Measurements from ENCODE around the gene ROR2. TPM values are rescaled to one million over a fixed set of nuclear protein-coding genes. Genes with fewer than 3 reads are reported as not detected.

ROR2 gene
- total and polyA plus RNA-seq, 2 of the 8 experiments (the other 6 are each of a cell fraction or from before 2014, with no cell fraction given), result 2.7 to 4.3 TPM

DNA sequence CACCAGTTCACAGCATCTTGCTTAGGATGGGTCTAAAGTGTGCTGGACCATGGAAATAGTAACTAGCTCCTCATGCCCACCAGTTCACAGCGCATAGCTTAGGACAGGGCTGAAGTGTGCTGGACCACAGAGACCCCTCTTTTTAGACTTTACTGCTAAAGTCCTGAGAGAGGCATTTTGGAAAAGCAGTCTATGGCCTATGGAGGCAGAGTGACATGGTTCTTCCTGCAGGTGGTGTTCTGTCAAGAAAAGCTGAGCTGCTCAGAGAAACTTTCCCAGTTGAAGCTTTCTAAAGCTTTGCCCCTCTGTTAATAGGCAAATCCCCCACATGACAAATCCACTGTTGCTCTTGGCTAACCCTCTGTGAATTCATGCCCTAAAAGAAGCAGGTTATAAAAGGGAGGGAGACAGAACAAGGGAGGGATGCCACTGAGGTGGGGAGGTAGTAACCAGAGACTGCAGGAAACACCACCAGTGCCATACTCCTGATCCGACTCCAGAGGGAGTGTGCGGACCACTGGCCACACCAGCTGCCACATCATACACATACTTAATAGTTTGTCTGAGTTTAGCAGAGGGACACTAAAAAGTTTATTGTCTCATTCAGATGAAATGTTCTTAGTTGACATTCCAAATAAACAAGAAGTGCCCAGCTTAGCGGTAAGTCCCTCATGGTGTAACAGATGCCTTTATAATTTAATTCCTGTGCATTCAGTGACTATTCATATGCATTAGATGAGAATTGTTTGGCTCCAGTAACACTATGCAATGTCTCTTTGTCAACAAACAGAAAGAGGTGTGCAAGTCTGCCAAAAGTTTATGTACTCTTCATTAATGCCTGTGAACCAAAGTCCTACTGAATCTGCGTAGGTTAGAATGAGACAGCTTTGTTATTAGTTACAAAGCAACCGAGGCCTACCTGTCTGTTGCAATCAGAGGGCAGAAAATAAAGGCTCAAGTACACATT lies 290.2 kb downstream of the ROR2 start:
- no peak overlapping the region for H4K91ac ChIP-seq (replicated peaks; ENCODE audit: insufficient read length, low read length)
- no peak overlapping the region for H2BK12ac ChIP-seq (ENCODE audit: low read depth, low read length)
- no peak overlapping the region for H3K56ac ChIP-seq (replicated peaks; ENCODE audit: insufficient read length, low read depth, low read length)
- H3K4ac ChIP-seq (replicated peaks; ENCODE audit: insufficient read length, low read depth, low read length), result no peak overlapping the region
- H3K79me1 ChIP-seq (ENCODE audit: low read depth, low read length), result no peaks in the 10 kb centered on the region
- no peak overlapping the region for H3K14ac ChIP-seq (ENCODE audit: insufficient read length)
- no peak overlapping the region for H2BK5ac ChIP-seq (ENCODE audit: low read depth, low read length)
- no peak overlapping the region for H4K5ac ChIP-seq (ENCODE audit: insufficient read length, low read depth, low read length)
- 64% methylated on average over 6 of the region's 6 CpGs; no CpG with 5 or more reads in 1 of the 2 experiments for WGBS, 2 experiments (ENCODE audit: extremely low coverage in 1 of 2, insufficient coverage in 1 of 2, insufficient read length in 1 of 2, insufficient replicate concordance in 2 of 2, low coverage in 1 of 2, low lambda C conversion rate in 2 of 2, missing lambda C conversion rate in 1 of 2)
- H3K36me3 ChIP-seq (ENCODE audit: control insufficient read depth in 2 of 4, insufficient read depth in 4 of 4, low read length in 3 of 4), result no peaks in the 10 kb centered on the region
- H3K18ac ChIP-seq (ENCODE audit: extremely low read depth, low read length), result no peak overlapping the region
- peak overlapping the region; percentile 54; the same call in 1 of the 2 replicates for H2AFZ ChIP-seq (ENCODE audit: low read length)
- FAIRE-seq (peak; percentile 75), DNase-seq (ENCODE audit: low read depth in 1 of 2, low spot score in 2 of 2) (no peak)
- POLR2A ChIA-PET (ENCODE audit: partially characterized antibody), result no interaction called here
- TF ChIP-seq SRF (IDR thresholded peaks at IDR 0.05; ENCODE audit: low read depth, low read length) (no peak), RAD21 (IDR thresholded peaks at IDR 0.05 in 1 of 2, conservative IDR thresholded peaks at IDR 0.05 in 1 of 2; ENCODE audit: low read depth in 2 of 2, low read length in 2 of 2) (peak; percentile 76 to 80), YY1 (IDR thresholded peaks at IDR 0.05; ENCODE audit: low read depth, low read length) (0 out of 2 replicates have a peak, but pooled peaks have one; percentile 33), JUND (IDR thresholded peaks at IDR 0.05; ENCODE audit: low read length) (no peak)
- TF ChIP-seq, protein P1, sequence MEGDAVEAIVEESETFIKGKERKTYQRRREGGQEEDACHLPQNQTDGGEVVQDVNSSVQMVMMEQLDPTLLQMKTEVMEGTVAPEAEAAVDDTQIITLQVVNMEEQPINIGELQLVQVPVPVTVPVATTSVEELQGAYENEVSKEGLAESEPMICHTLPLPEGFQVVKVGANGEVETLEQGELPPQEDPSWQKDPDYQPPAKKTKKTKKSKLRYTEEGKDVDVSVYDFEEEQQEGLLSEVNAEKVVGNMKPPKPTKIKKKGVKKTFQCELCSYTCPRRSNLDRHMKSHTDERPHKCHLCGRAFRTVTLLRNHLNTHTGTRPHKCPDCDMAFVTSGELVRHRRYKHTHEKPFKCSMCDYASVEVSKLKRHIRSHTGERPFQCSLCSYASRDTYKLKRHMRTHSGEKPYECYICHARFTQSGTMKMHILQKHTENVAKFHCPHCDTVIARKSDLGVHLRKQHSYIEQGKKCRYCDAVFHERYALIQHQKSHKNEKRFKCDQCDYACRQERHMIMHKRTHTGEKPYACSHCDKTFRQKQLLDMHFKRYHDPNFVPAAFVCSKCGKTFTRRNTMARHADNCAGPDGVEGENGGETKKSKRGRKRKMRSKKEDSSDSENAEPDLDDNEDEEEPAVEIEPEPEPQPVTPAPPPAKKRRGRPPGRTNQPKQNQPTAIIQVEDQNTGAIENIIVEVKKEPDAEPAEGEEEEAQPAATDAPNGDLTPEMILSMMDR (IDR thresholded peaks at IDR 0.05; ENCODE audit: control extremely low read depth in 1 of 3, insufficient read depth in 1 of 3, low read depth in 1 of 3, low read length in 3 of 3), result peak; percentile 66 to 86 (median 67)
- no peak overlapping the region for H2BK120ac ChIP-seq (replicated peaks; ENCODE audit: low read depth, low read length)
- no peak overlapping the region for H3K9ac ChIP-seq (replicated peaks in 1 of 4; ENCODE audit: extremely low read depth in 1 of 4, low read depth in 3 of 4, low read length in 3 of 4)
- no peaks in the 10 kb centered on the region for H4K20me1 ChIP-seq (replicated peaks in 1 of 2; ENCODE audit: control insufficient read depth in 1 of 2, insufficient read depth in 2 of 2, low read length in 2 of 2)
- H3K27ac ChIP-seq (ENCODE audit: low read depth, low read length), result no peak overlapping the region
- peaks cover 0 to 9% (median 2%) of the 10 kb centered on the region in 4 experiments; a peak in 3 of 7 replicates for H3K4me1 ChIP-seq (replicated peaks in 1 of 4; ENCODE audit: control insufficient read depth in 3 of 4, insufficient read depth in 4 of 4, low read length in 3 of 4)
- no peaks in the 10 kb centered on the region for H3K23me2 ChIP-seq (ENCODE audit: low read depth, low read length)
- H3K9me3 ChIP-seq (ENCODE audit: insufficient read depth in 2 of 2, low read depth in 1 of 2, low read length in 1 of 2), result no peaks in the 10 kb centered on the region
- no peak overlapping the region for H3K4me3 ChIP-seq (ENCODE audit: extremely low read depth in 1 of 4, insufficient read depth in 2 of 4, low read depth in 3 of 4, low read length in 4 of 4)
- no peaks in the 10 kb centered on the region for H3K79me2 ChIP-seq (ENCODE audit: control insufficient read depth in 1 of 2, insufficient read depth in 2 of 2, low read length in 2 of 2)
- CTCF ChIA-PET (ENCODE audit: partially characterized antibody), result interaction anchor here (0.6 to 5.1 kb wide), 39 partner anchors 9 to 745 kb away, joined by 3 to 43 read pairs (median 4); partner anchors contain the start of gene ROR2
- no peaks in the 10 kb centered on the region for H3K27me3 ChIP-seq (replicated peaks in 1 of 4; ENCODE audit: control insufficient read depth in 3 of 4, extremely low read depth in 1 of 4, insufficient read depth in 3 of 4, low read length in 3 of 4)
- H3K4me2 ChIP-seq (ENCODE audit: insufficient read depth in 1 of 2, low read depth in 2 of 2, low read length in 2 of 2), result no peak overlapping the region
- no peak overlapping the region for H3K23ac ChIP-seq (ENCODE audit: insufficient read length)
- H2AK5ac ChIP-seq (ENCODE audit: low read depth, low read length), result no peak overlapping the region
- no peak overlapping the region for H2BK15ac ChIP-seq (ENCODE audit: low read length)
- H2BK20ac ChIP-seq (ENCODE audit: low read length), result no peak overlapping the region
- no peak overlapping the region for H4K8ac ChIP-seq (ENCODE audit: extremely low read depth, insufficient read depth, low read length)

All from H1 (cell line).